CD4-positive, alpha-beta memory T cell (primary cell): ENCODE measurements around the gene ST7. TPM values are rescaled to one million over a fixed set of nuclear protein-coding genes. Genes with fewer than 3 reads are reported as not detected.
A peak's percentile ranks its signal among the peaks of the same experiment; 100 is the strongest.

Experiments
- CTCF ChIA-PET: fragments of 350-600 bp; sonication (Branson Sonifier 250); formaldehyde crosslinking; loops from one replicate; lab custom pipeline; 2021; ENCODE audit warnings: inconsistent platforms; ENCODE audit not compliant: partially characterized antibody; lab: Charles Lee
- POLR2A ChIA-PET: fragments of 350-600 bp; sonication (Branson Sonifier 250); formaldehyde crosslinking; loops from one replicate; lab custom pipeline; 2021; ENCODE audit not compliant: partially characterized antibody; lab: Charles Lee
- DNase-seq, 5 donors: peaks; one replicate each; pipeline versions ENCODE4 v3.0.0 to v3.0.0-alpha.2; 2020 to 2022; ENCODE audit warnings: mixed read lengths in 1 of 5
- H3K27ac ChIP-seq: one replicate; pipeline ENCODE4 v1.7.0; 2013; ENCODE audit warnings: low read depth, low read length
- H3K27me3 ChIP-seq: 2 replicates; pipeline ENCODE4 v1.7.0; 2013; ENCODE audit warnings: mild to moderate bottlenecking, low read length, moderate library complexity; ENCODE audit not compliant: insufficient read depth
- H3K36me3 ChIP-seq: 2 replicates; pipeline ENCODE4 v1.7.0; 2013; ENCODE audit warnings: mild to moderate bottlenecking, low read length, moderate library complexity; ENCODE audit not compliant: insufficient read depth
- H3K4me1 ChIP-seq: 2 replicates; pipeline ENCODE4 v1.7.0; 2013; ENCODE audit warnings: mild to moderate bottlenecking, low read length, moderate library complexity; ENCODE audit not compliant: insufficient read depth
- H3K4me3 ChIP-seq, 2 donors: one replicate each; pipeline ENCODE4 v1.7.0; 2013; ENCODE audit warnings: low read length in 2 of 2, mild to moderate bottlenecking in 1 of 2
- H3K9me3 ChIP-seq, 2 donors: one replicate each; pipeline ENCODE4 v1.7.0; 2013; ENCODE audit warnings: low read length in 2 of 2, control low read depth in 1 of 2; ENCODE audit not compliant: control insufficient read depth in 1 of 2
- H3K27ac Mint-ChIP-seq, 7 donors: one replicate each; pipeline ENCODE4 v1.8.0; 2020 to 2021; ENCODE audit warnings: mixed read lengths in 7 of 7, mild to moderate bottlenecking in 6 of 7, inconsistent platforms in 3 of 7, moderate library complexity in 3 of 7
- H3K27me3 Mint-ChIP-seq, 2 donors: one replicate each; pipeline ENCODE4 v1.8.0; 2020 to 2021; ENCODE audit warnings: mixed read lengths in 2 of 2
- H3K36me3 Mint-ChIP-seq, 2 donors: one replicate each; pipeline ENCODE4 v1.8.0; 2020 to 2021; ENCODE audit warnings: mixed read lengths in 2 of 2, inconsistent platforms in 1 of 2, mild to moderate bottlenecking in 1 of 2
- H3K4me1 Mint-ChIP-seq, 4 donors: one replicate each; pipeline ENCODE4 v1.8.0; 2020 to 2021; ENCODE audit warnings: mixed read lengths in 4 of 4, mild to moderate bottlenecking in 1 of 4
- H3K4me3 Mint-ChIP-seq, 8 donors: one replicate each; pipeline ENCODE4 v1.8.0; 2020 to 2021; ENCODE audit warnings: mixed read lengths in 8 of 8, mild to moderate bottlenecking in 7 of 8, moderate library complexity in 6 of 8, inconsistent platforms in 3 of 8
- H3K9me3 Mint-ChIP-seq, 8 donors: one replicate each; pipeline ENCODE4 v1.8.0; 2020 to 2021; ENCODE audit warnings: mixed read lengths in 8 of 8, mild to moderate bottlenecking in 5 of 8, inconsistent platforms in 3 of 8, moderate library complexity in 1 of 8
- intact Hi-C: fragments of 100-400 bp; cut with micrococcal nuclease; formaldehyde crosslinking; loops from one replicate; pipeline ENCODE4 v1.15.1; 2023
- polyA plus RNA-seq, 2 donors: library from polyadenylated mRNA; unstranded; fragments of 300-500 nt; fragmentation: Illumina TruSeq; gene quantifications; one replicate each; pipeline ENCODE4 v1.2.3, GENCODE V29; 2021
- total RNA-seq, 2 experiments: library from RNA; stranded (reverse); gene quantifications; one replicate each; pipeline ENCODE4 v1.2.3, GENCODE V29; 2021

The ST7 gene
- total and polyA plus RNA-seq, 4 experiments from 2014 or later, result 3.8 to 6.6 (median 4.0) TPM

GRCh38 chr7:117068511-117069145 is 115.3 kb downstream of the ST7 start:
- H3K4me1 ChIP-seq, result peaks cover 9% of the 10 kb centered on the region
- Mint-ChIP-seq H3K9me3 (no peaks in the 10 kb centered on the region), H3K27me3 (no peaks in the 10 kb centered on the region), H3K4me1 (peaks cover 8 to 17% (median 10%) of the 10 kb centered on the region in 4 donors), H3K27ac (peak overlapping the region in 2 of 7 donors; percentile 13 to 76), H3K36me3 (no peaks in the 10 kb centered on the region), H3K4me3 (peak overlapping the region in 5 of 8 donors; percentile 16 to 69 (median 35))
- POLR2A ChIA-PET, result no interaction called here
- H3K36me3 ChIP-seq, result no peaks in the 10 kb centered on the region
- H3K4me3 ChIP-seq, result peak overlapping the region in 1 of 2 donors; percentile 9
- DNase-seq, result peak in 4 of 5 donors; percentile 6 to 20 (median 12)
- no peaks in the 10 kb centered on the region for H3K27me3 ChIP-seq
- H3K27ac ChIP-seq, result no peak overlapping the region
- CTCF ChIA-PET, result interaction anchor here (1.0 kb wide), 1 partner anchor 59 kb away, joined by 4 read pairs; no protein-coding TSS in a partner anchor
- H3K9me3 ChIP-seq, result no peaks in the 10 kb centered on the region
- intact Hi-C loops, result no loop called here

- intact Hi-C loops, result no loop called here
- no peak overlapping the region for H3K4me3 Mint-ChIP-seq
- H3K9me3 Mint-ChIP-seq, result peaks cover 0 to 1% (median 0%) of the 10 kb centered on the region in 8 donors
- Histone ChIP-seq H3K36me3 (no peaks in the 10 kb centered on the region), H3K4me3 (no peak overlapping the region), H3K4me1 (peaks cover 9% of the 10 kb centered on the region), H3K27ac (no peak overlapping the region), H3K27me3 (no peaks in the 10 kb centered on the region), H3K9me3 (no peaks in the 10 kb centered on the region)
- peaks cover 8 to 17% (median 10%) of the 10 kb centered on the region in 4 donors for H3K4me1 Mint-ChIP-seq
- no peaks in the 10 kb centered on the region for H3K36me3 Mint-ChIP-seq
- CTCF ChIA-PET, result interaction anchor here (1.0 kb wide), 1 partner anchor 58 kb away, joined by 4 read pairs; no protein-coding TSS in a partner anchor
- peak overlapping the region in 1 of 7 donors; percentile 20 for H3K27ac Mint-ChIP-seq
- DNase-seq, result no peak
- POLR2A ChIA-PET, result no interaction called here
- H3K27me3 Mint-ChIP-seq, result no peaks in the 10 kb centered on the region
These were observed 116.1 kb downstream of the ST7 start for GRCh38 chr7:117069379-117069778.

- Mint-ChIP-seq H3K27me3 (no peaks in the 10 kb centered on the region), H3K9me3 (peaks cover 0 to 3% (median 0%) of the 10 kb centered on the region in 8 donors), H3K4me1 (peaks cover 8 to 17% (median 11%) of the 10 kb centered on the region in 4 donors), H3K36me3 (peaks cover 1 to 3% of the 10 kb centered on the region in 2 donors), H3K27ac (no peak overlapping the region), H3K4me3 (no peak overlapping the region)
- Histone ChIP-seq H3K27ac (no peak overlapping the region), H3K4me1 (peaks cover 9% of the 10 kb centered on the region), H3K4me3 (no peak overlapping the region), H3K27me3 (no peaks in the 10 kb centered on the region), H3K9me3 (no peaks in the 10 kb centered on the region), H3K36me3 (no peaks in the 10 kb centered on the region)
- ChIA-PET CTCF (no interaction called here), POLR2A (no interaction called here)
- no peak for DNase-seq
- intact Hi-C loops, result no loop called here
These were observed 118.2 kb downstream of the ST7 start for GRCh38 chr7:117071551-117071950.

GRCh38 chr7:117072620-117073118 is 119.4 kb downstream of the ST7 start:
- intact Hi-C loops, result no loop called here
- Mint-ChIP-seq H3K4me3 (no peak overlapping the region), H3K9me3 (peaks cover 0 to 3% (median 0%) of the 10 kb centered on the region in 8 donors), H3K4me1 (peaks cover 6 to 11% (median 9%) of the 10 kb centered on the region in 4 donors), H3K36me3 (peaks cover 1 to 3% of the 10 kb centered on the region in 2 donors), H3K27me3 (no peaks in the 10 kb centered on the region), H3K27ac (no peak overlapping the region)
- no peaks in the 10 kb centered on the region for H3K9me3 ChIP-seq
- ChIA-PET POLR2A (no interaction called here), CTCF (no interaction called here)
- H3K36me3 ChIP-seq, result no peaks in the 10 kb centered on the region
- H3K4me3 ChIP-seq, result no peak overlapping the region
- peaks cover 9% of the 10 kb centered on the region for H3K4me1 ChIP-seq
- DNase-seq, result no peak
- no peaks in the 10 kb centered on the region for H3K27me3 ChIP-seq
- H3K27ac ChIP-seq, result no peak overlapping the region

GRCh38 chr7:117074378-117074777 is 121.1 kb downstream of the ST7 start:
- peaks cover 0 to 3% (median 0%) of the 10 kb centered on the region in 4 donors for H3K4me1 Mint-ChIP-seq
- intact Hi-C loops, result no loop called here
- no peaks in the 10 kb centered on the region for H3K36me3 ChIP-seq
- no peaks in the 10 kb centered on the region for H3K4me1 ChIP-seq
- no peak for DNase-seq
- peaks cover 1 to 3% of the 10 kb centered on the region in 2 donors for H3K36me3 Mint-ChIP-seq
- no peaks in the 10 kb centered on the region for H3K27me3 Mint-ChIP-seq
- no peak overlapping the region for H3K4me3 ChIP-seq
- peaks cover 0 to 3% (median 0%) of the 10 kb centered on the region in 8 donors for H3K9me3 Mint-ChIP-seq
- POLR2A ChIA-PET, result no interaction called here
- CTCF ChIA-PET, result no interaction called here
- H3K27me3 ChIP-seq, result no peaks in the 10 kb centered on the region
- H3K4me3 Mint-ChIP-seq, result no peak overlapping the region
- H3K9me3 ChIP-seq, result no peaks in the 10 kb centered on the region
- H3K27ac Mint-ChIP-seq, result no peak overlapping the region
- no peak overlapping the region for H3K27ac ChIP-seq

- H3K4me1 ChIP-seq, result no peaks in the 10 kb centered on the region
- peak overlapping the region in 1 of 7 donors; percentile 81 for H3K27ac Mint-ChIP-seq
- H3K9me3 ChIP-seq, result no peaks in the 10 kb centered on the region
- H3K4me1 Mint-ChIP-seq, result peaks cover 0 to 3% (median 0%) of the 10 kb centered on the region in 4 donors
- ChIA-PET POLR2A (no interaction called here), CTCF (interaction anchor here (1.3 kb wide), 1 partner anchor 145 kb away, joined by 3 read pairs; no protein-coding TSS in a partner anchor)
- no peak overlapping the region for H3K4me3 Mint-ChIP-seq
- H3K27me3 ChIP-seq, result no peaks in the 10 kb centered on the region
- no peak for DNase-seq
- no peaks in the 10 kb centered on the region for H3K27me3 Mint-ChIP-seq
- H3K36me3 Mint-ChIP-seq, result peaks cover 1 to 3% of the 10 kb centered on the region in 2 donors
- H3K36me3 ChIP-seq, result no peaks in the 10 kb centered on the region
- no peak overlapping the region for H3K4me3 ChIP-seq
- H3K27ac ChIP-seq, result no peak overlapping the region
- intact Hi-C loops, result no loop called here
- H3K9me3 Mint-ChIP-seq, result peaks cover 0 to 3% (median 0%) of the 10 kb centered on the region in 8 donors
These were observed 122.6 kb downstream of the ST7 start for GRCh38 chr7:117075934-117076333.

- H3K27ac Mint-ChIP-seq, result no peak overlapping the region
- no peak for DNase-seq
- intact Hi-C loops, result no loop called here
- POLR2A ChIA-PET, result no interaction called here
- H3K36me3 ChIP-seq, result no peaks in the 10 kb centered on the region
- H3K36me3 Mint-ChIP-seq, result peaks cover 1 to 3% of the 10 kb centered on the region in 2 donors
- H3K4me3 ChIP-seq, result no peak overlapping the region
- no peaks in the 10 kb centered on the region for H3K27me3 ChIP-seq
- H3K9me3 Mint-ChIP-seq, result peaks cover 0 to 3% (median 0%) of the 10 kb centered on the region in 8 donors
- H3K4me1 ChIP-seq, result no peaks in the 10 kb centered on the region
- peaks cover 0 to 3% (median 0%) of the 10 kb centered on the region in 4 donors for H3K4me1 Mint-ChIP-seq
- H3K4me3 Mint-ChIP-seq, result no peak overlapping the region
- no peaks in the 10 kb centered on the region for H3K27me3 Mint-ChIP-seq
- no peak overlapping the region for H3K27ac ChIP-seq
- no peaks in the 10 kb centered on the region for H3K9me3 ChIP-seq
- CTCF ChIA-PET, result interaction anchor here (1.3 kb wide), 1 partner anchor 146 kb away, joined by 3 read pairs; no protein-coding TSS in a partner anchor
These were observed 123.2 kb downstream of the ST7 start for GRCh38 chr7:117076426-117076943.
